ENCODE data around the gene SPTLC1.

DNA sequence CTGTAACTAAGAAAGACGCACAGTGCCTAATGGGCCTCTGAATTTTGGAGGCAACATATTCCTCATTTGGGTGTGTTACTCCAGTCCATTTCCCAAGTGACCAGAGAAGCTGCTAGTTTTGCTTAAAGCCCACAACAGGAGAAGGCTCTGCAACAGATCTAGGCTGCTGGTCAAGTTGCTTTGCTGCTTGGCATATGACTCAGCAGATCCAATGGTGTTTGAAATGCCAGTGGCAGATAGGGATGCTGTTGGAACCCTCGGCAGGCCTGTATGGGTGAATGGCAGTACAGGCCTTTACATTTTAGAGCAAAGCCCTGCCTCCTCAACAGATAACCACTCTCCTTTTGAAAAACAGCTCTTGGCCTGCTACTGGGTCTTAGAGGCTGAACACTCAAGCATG, 129.0 kb downstream of the SPTLC1 start:
- TF ChIP-seq, protein P1, sequence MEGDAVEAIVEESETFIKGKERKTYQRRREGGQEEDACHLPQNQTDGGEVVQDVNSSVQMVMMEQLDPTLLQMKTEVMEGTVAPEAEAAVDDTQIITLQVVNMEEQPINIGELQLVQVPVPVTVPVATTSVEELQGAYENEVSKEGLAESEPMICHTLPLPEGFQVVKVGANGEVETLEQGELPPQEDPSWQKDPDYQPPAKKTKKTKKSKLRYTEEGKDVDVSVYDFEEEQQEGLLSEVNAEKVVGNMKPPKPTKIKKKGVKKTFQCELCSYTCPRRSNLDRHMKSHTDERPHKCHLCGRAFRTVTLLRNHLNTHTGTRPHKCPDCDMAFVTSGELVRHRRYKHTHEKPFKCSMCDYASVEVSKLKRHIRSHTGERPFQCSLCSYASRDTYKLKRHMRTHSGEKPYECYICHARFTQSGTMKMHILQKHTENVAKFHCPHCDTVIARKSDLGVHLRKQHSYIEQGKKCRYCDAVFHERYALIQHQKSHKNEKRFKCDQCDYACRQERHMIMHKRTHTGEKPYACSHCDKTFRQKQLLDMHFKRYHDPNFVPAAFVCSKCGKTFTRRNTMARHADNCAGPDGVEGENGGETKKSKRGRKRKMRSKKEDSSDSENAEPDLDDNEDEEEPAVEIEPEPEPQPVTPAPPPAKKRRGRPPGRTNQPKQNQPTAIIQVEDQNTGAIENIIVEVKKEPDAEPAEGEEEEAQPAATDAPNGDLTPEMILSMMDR (IDR thresholded peaks at IDR 0.05; ENCODE audit: low read length), result no peak
- no peak for TF ChIP-seq EZH2 (IDR thresholded peaks at IDR 0.05; ENCODE audit: borderline replicate concordance, low read length)
